ENCODE data around the gene IL17C.

Gene IL17C

DNA sequence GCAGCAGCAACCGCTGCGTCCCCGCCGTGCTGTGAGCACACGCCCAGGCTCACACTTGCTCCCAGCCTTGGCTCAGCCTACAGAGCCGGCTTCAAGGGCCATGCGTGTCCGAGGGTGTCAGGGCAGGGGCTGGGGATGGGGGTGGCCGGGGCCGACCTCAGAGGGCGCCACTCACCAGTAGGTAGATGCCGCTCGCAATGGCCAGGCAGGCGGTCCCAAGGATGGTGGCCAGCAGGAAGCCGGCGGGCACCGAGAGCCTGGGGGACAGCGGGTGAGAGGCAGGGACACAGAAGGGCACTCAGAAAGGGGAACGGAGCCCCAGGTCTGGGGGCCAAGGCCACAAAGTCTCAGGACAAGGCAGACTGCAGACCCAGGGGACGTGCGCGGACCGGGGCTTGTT is 7.6 kb downstream of the IL17C start:
- TF ChIP-seq EZH2 (IDR thresholded peaks at IDR 0.05; ENCODE audit: borderline replicate concordance, low read length): no peak
- TF ChIP-seq, protein P1, sequence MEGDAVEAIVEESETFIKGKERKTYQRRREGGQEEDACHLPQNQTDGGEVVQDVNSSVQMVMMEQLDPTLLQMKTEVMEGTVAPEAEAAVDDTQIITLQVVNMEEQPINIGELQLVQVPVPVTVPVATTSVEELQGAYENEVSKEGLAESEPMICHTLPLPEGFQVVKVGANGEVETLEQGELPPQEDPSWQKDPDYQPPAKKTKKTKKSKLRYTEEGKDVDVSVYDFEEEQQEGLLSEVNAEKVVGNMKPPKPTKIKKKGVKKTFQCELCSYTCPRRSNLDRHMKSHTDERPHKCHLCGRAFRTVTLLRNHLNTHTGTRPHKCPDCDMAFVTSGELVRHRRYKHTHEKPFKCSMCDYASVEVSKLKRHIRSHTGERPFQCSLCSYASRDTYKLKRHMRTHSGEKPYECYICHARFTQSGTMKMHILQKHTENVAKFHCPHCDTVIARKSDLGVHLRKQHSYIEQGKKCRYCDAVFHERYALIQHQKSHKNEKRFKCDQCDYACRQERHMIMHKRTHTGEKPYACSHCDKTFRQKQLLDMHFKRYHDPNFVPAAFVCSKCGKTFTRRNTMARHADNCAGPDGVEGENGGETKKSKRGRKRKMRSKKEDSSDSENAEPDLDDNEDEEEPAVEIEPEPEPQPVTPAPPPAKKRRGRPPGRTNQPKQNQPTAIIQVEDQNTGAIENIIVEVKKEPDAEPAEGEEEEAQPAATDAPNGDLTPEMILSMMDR (IDR thresholded peaks at IDR 0.05; ENCODE audit: low read length): no peak
- H4K20me1 ChIP-seq (ENCODE audit: insufficient read depth, low read length): no peaks in the 10 kb centered on the region
- H3K4me1 ChIP-seq (ENCODE audit: insufficient read depth, low read length, severe bottlenecking): peaks cover 22% of the 10 kb centered on the region
- no peaks in the 10 kb centered on the region for H3F3A ChIP-seq (ENCODE audit: insufficient read depth, low read length)
- H3K27ac ChIP-seq (ENCODE audit: low read depth, low read length, poor library complexity, severe bottlenecking): no peak overlapping the region
- H2AFZ ChIP-seq (ENCODE audit: low read length): no peak overlapping the region
- no peak overlapping the region for H3K4me3 ChIP-seq (ENCODE audit: low read depth, low read length, poor library complexity, severe bottlenecking)
- no peaks in the 10 kb centered on the region for H3K9me3 ChIP-seq (ENCODE audit: low read length)
- H3K36me3 ChIP-seq (ENCODE audit: insufficient read depth, low read length): peaks cover 79% of the 10 kb centered on the region
- no peaks in the 10 kb centered on the region for H3K79me2 ChIP-seq (ENCODE audit: insufficient read depth, low read length)
- H3K4me2 ChIP-seq (ENCODE audit: low read length): no peak overlapping the region
- no peak overlapping the region for H3K9ac ChIP-seq (ENCODE audit: low read length)
- H3K9me2 ChIP-seq (ENCODE audit: low read depth, low read length): no peaks in the 10 kb centered on the region
- peaks cover 5% of the 10 kb centered on the region for H3K27me3 ChIP-seq (ENCODE audit: insufficient read depth, low read length)

DNA sequence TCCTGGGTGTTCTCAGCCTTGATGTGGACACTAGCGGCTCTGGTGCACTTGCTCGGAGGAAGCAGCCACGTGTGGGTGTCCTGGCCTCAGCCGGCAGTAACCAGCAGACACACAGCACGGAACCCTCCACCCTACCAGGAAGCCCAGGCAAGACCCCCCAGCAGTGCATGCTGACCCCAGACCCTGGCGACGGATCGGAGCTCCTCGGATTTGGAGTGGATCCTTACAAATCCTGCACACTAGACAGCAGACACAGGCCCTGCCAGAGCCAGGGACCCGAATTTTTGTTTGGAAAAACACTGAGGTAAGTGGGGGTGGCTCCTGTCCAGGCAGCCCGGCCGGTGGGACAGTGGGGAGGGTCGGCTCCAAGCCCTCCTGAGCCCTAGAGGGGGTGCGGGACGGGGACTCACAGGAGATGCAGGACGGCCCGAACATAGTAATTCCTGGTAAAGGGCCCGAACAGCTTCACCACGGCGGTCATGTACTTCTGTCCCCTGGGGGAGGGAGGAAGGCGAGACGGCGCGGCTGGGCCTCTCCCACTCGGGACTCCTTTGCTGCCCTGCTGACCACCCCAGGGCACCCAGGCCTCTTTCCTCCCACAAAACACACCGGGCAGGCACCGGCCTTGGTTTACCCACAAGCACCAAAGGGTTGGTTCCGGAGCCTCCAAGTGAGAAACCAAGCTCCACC is 8.1 kb downstream of the IL17C start:
- H3K36me3 ChIP-seq (ENCODE audit: insufficient read depth, low read length): peaks cover 79% of the 10 kb centered on the region
- H3K79me2 ChIP-seq (ENCODE audit: insufficient read depth, low read length): no peaks in the 10 kb centered on the region
- TF ChIP-seq EZH2 (IDR thresholded peaks at IDR 0.05; ENCODE audit: borderline replicate concordance, low read length): no peak
- TF ChIP-seq, protein P1 (IDR thresholded peaks at IDR 0.05; ENCODE audit: low read length): no peak
- H3K4me2 ChIP-seq (ENCODE audit: low read length): no peak overlapping the region
- no peaks in the 10 kb centered on the region for H4K20me1 ChIP-seq (ENCODE audit: insufficient read depth, low read length)
- H3K9me3 ChIP-seq (ENCODE audit: low read length): no peaks in the 10 kb centered on the region
- H3K27ac ChIP-seq (ENCODE audit: low read depth, low read length, poor library complexity, severe bottlenecking): no peak overlapping the region
- no peaks in the 10 kb centered on the region for H3F3A ChIP-seq (ENCODE audit: insufficient read depth, low read length)
- no peaks in the 10 kb centered on the region for H3K9me2 ChIP-seq (ENCODE audit: low read depth, low read length)
- peaks cover 27% of the 10 kb centered on the region for H3K4me1 ChIP-seq (ENCODE audit: insufficient read depth, low read length, severe bottlenecking)
- no peak overlapping the region for H3K4me3 ChIP-seq (ENCODE audit: low read depth, low read length, poor library complexity, severe bottlenecking)
- H2AFZ ChIP-seq (ENCODE audit: low read length): no peak overlapping the region
- H3K9ac ChIP-seq (ENCODE audit: low read length): no peak overlapping the region
- H3K27me3 ChIP-seq (ENCODE audit: insufficient read depth, low read length): no peaks in the 10 kb centered on the region

DNA sequence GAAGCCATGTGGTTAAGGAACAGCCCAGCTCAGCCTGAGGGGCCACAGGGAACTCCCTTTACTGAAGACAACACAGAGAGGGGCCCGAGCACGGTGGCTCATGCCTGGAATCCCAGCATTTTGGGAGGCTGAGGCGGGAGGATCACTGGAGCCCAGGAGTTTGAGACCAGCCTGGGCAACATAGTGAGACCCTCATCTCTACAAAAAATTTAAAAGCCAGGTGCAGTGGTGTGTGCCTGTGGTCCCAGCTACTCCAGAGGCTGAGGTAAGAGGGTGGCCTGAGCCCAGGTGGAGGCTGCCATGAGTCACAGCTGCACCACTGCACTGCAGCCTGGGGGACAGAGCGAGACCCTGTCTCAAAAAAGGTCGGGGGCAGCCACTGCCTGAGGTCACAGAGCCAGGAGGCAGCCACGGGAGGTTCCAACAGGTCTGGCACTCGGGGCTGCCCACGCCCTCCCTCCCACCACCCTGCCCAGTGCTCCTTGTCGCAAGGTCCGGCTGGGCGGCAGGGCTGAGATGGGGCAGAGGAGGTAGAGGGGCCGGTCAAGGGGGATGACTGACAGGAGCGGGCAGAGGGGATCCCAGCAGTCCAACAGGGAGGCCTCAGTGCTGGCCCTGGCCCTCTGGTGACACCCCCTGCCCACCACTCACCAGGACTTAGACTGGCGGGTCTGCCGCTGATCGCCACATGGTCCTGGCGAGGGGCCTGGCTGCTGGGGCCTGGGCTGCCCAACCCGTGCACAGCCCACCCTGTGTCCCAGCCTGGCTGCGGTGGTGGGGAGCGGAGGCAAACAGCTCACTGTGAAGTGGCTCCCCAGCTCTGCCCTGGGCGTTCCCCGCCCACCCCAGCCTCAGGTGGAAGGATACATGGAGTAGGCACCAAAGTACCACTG is 9.1 kb downstream of the IL17C start:
- no peak overlapping the region for H3K27ac ChIP-seq (ENCODE audit: low read depth, low read length, poor library complexity, severe bottlenecking)

More for the DNA sequence above, 9.1 kb downstream of the IL17C start:
- Histone ChIP-seq H3K9me2 (ENCODE audit: low read depth, low read length) (no peaks in the 10 kb centered on the region), H3K4me3 (ENCODE audit: low read depth, low read length, poor library complexity, severe bottlenecking) (no peak overlapping the region), H3F3A (ENCODE audit: insufficient read depth, low read length) (no peaks in the 10 kb centered on the region), H3K4me2 (ENCODE audit: low read length) (no peak overlapping the region; the same call in 1 of the 2 replicates), H3K36me3 (ENCODE audit: insufficient read depth, low read length) (peaks cover 78% of the 10 kb centered on the region), H3K79me2 (ENCODE audit: insufficient read depth, low read length) (no peaks in the 10 kb centered on the region), H3K9ac (ENCODE audit: low read length) (no peak overlapping the region), H3K27me3 (ENCODE audit: insufficient read depth, low read length) (no peaks in the 10 kb centered on the region), H2AFZ (ENCODE audit: low read length) (no peak overlapping the region), H4K20me1 (ENCODE audit: insufficient read depth, low read length) (no peaks in the 10 kb centered on the region), H3K4me1 (ENCODE audit: insufficient read depth, low read length, severe bottlenecking) (peaks cover 36% of the 10 kb centered on the region), H3K9me3 (ENCODE audit: low read length) (no peaks in the 10 kb centered on the region)
- no peak for TF ChIP-seq EZH2 (IDR thresholded peaks at IDR 0.05; ENCODE audit: borderline replicate concordance, low read length)
- TF ChIP-seq, protein P1 (IDR thresholded peaks at IDR 0.05; ENCODE audit: low read length): no peak
